Activated T-cell treated with anti-CD3 and anti-CD28 coated beads, Interleukin-2, amount 50 U/mL, for 4 hours (primary cell): ENCODE data around the gene FZR1. TPM values are rescaled to one million over a fixed set of nuclear protein-coding genes. Genes with fewer than 3 reads are reported as not detected.

Source experiments
- ATAC-seq, 2 donors: fragments of 200-7000 bp; cut with Tn5 transposase; one replicate each; pipeline ENCODE4 v1.10.0; 2021
- DNase-seq: peaks from one replicate; pipeline ENCODE4 v3.0.0-alpha.2; 2020
- H3K27me3 Mint-ChIP-seq: one replicate; pipeline ENCODE4 v1.8.0; 2021; ENCODE audit warnings: low read depth, mixed read lengths
- H3K36me3 Mint-ChIP-seq: one replicate; pipeline ENCODE4 v1.8.0; 2022; ENCODE audit warnings: mixed read lengths; ENCODE audit not compliant: insufficient read depth
- H3K4me1 Mint-ChIP-seq: one replicate; pipeline ENCODE4 v1.8.0; 2021; ENCODE audit warnings: low read depth, mixed read lengths
- H3K4me3 Mint-ChIP-seq: one replicate; pipeline ENCODE4 v1.8.0; 2021; ENCODE audit warnings: mild to moderate bottlenecking, moderate library complexity, mixed read lengths
- H3K9me3 Mint-ChIP-seq: one replicate; pipeline ENCODE4 v1.8.0; 2021; ENCODE audit warnings: mixed read lengths
- total RNA-seq, 3 donors: library from RNA; stranded (reverse); gene quantifications; one replicate each; pipeline ENCODE4 v1.2.1, GENCODE V29; 2021

Gene FZR1
- total RNA-seq, 3 donors from 2014 or later = 30.4 to 38.1 (median 33.2) TPM

DNA sequence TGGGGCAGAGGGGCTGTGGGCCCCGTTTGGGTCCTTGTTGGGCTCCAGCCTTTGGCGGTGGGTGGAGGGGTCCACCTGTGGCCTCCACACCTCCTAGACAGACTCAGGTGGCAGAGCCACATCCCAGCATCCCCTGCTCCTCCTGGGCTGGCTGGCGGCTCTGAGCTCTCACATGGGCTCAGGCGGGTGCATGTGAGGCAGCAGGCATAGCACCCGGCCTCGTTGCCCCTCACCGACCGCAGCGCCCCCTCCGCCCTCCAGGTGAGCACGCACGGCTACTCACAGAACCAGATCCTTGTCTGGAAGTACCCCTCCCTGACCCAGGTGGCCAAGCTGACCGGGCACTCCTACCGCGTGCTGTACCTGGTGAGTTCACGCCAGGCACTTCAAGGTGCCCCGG lies 26.9 kb downstream of the FZR1 start:
- Mint-ChIP-seq H3K4me3 (no peak overlapping the region), H3K4me1 (no peaks in the 10 kb centered on the region), H3K9me3 (no peaks in the 10 kb centered on the region), H3K27me3 (no peaks in the 10 kb centered on the region), H3K36me3 (peaks cover 15% of the 10 kb centered on the region)
- no peak for DNase-seq
- ATAC-seq = no peak

- H3K27me3 Mint-ChIP-seq = no peaks in the 10 kb centered on the region
- no peak for DNase-seq
- peaks cover 18% of the 10 kb centered on the region for H3K36me3 Mint-ChIP-seq
- no peak for ATAC-seq
- H3K9me3 Mint-ChIP-seq = no peaks in the 10 kb centered on the region
- no peaks in the 10 kb centered on the region for H3K4me1 Mint-ChIP-seq
- no peak overlapping the region for H3K4me3 Mint-ChIP-seq
Measured at GRCh38 chr19:3533563-3534216, 27.6 kb downstream of the FZR1 start.

DNA sequence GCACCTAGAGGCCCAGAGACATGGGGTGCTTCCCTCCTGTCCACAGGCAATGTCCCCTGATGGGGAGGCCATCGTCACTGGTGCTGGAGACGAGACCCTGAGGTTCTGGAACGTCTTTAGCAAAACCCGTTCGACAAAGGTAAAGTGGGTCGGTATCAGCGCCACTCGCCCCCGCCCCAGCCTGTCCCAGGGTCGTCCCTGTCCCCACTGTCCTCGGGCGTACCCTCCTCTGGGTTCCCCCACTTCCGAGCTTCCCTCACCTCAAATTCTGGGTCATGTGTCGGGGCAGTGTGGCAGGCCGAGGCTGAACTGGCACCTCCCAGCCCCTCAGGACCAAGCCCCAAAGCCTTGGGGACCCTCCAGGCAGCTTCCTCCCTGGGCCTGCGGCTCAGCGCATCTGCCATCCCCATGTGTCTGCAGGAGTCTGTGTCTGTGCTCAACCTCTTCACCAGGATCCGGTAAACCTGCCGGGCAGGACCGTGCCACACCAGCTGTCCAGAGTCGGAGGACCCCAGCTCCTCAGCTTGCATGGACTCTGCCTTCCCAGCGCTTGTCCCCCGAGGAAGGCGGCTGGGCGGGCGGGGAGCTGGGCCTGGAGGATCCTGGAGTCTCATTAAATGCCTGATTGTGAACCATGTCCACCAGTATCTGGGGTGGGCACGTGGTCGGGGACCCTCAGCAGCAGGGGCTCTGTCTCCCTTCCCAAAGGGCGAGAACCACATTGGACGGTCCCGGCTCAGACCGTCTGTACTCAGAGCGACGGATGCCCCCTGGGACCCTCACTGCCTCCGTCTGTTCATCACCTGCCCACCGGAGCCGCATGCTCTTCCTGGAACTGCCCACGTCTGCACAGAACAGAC lies 28.5 kb downstream of the FZR1 start:
- DNase-seq (no peak), ATAC-seq (no peak)
- H3K27me3 Mint-ChIP-seq = no peaks in the 10 kb centered on the region
- peaks cover 18% of the 10 kb centered on the region for H3K36me3 Mint-ChIP-seq
- no peak overlapping the region for H3K4me3 Mint-ChIP-seq
- no peaks in the 10 kb centered on the region for H3K9me3 Mint-ChIP-seq
- H3K4me1 Mint-ChIP-seq = no peaks in the 10 kb centered on the region

GRCh38 chr19:3535235-3535535 lies 29.1 kb downstream of the FZR1 start:
- H3K27me3 Mint-ChIP-seq = no peaks in the 10 kb centered on the region
- H3K36me3 Mint-ChIP-seq = peaks cover 18% of the 10 kb centered on the region

DNA sequence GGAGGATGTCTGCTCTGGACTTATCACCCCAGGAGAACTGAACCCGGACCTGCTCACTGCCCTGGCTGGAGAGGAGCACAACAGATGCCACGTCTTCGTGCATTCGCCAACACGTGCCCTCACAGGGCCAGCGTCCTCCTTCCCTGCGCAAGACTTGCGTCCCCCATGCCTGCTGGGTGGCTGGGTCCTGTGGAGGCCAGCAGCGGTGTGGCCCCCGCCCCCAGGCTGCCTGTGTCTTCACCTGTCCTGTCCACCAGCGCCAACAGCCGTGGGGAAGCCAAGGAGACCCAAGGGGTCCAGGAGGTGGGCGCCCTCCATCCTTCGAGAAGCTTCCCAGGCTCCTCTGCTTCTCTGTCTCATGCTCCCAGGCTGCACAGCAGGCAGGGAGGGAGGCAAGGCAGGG lies 29.5 kb downstream of the FZR1 start:
- ATAC-seq (peak in 1 of 2 donors; percentile 6), DNase-seq (no peak)
- Mint-ChIP-seq H3K9me3 (no peaks in the 10 kb centered on the region), H3K4me3 (no peak overlapping the region), H3K36me3 (peaks cover 18% of the 10 kb centered on the region), H3K27me3 (no peaks in the 10 kb centered on the region), H3K4me1 (no peaks in the 10 kb centered on the region)

More at GRCh38 chr19:3535235-3535535, 29.1 kb downstream of the FZR1 start:
- Mint-ChIP-seq H3K9me3 (no peaks in the 10 kb centered on the region), H3K4me3 (no peak overlapping the region), H3K4me1 (no peaks in the 10 kb centered on the region)
- ATAC-seq (peak in 1 of 2 donors; percentile 8), DNase-seq (no peak)

DNA sequence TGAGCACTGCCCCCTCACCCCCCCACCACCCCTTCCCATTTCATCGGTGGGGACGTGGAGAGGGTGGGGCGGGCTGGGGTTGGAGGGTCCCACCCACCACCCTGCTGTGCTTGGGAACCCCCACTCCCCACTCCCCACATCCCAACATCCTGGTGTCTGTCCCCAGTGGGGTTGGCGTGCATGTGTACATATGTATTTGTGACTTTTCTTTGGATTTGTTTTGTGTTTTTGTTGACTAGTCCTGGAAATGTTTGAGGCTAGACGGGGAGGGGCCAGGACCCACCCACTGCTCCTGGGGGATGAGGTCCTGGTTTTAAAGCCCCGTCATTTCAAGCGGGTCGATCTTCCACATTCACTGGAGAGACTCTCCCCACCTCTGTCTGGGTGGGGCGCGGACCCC lies 29.9 kb downstream of the FZR1 start:
- no peaks in the 10 kb centered on the region for H3K4me1 Mint-ChIP-seq
- no peak for DNase-seq
- peaks cover 18% of the 10 kb centered on the region for H3K36me3 Mint-ChIP-seq
- H3K4me3 Mint-ChIP-seq = no peak overlapping the region
- no peak for ATAC-seq
- no peaks in the 10 kb centered on the region for H3K9me3 Mint-ChIP-seq
- no peaks in the 10 kb centered on the region for H3K27me3 Mint-ChIP-seq

DNA sequence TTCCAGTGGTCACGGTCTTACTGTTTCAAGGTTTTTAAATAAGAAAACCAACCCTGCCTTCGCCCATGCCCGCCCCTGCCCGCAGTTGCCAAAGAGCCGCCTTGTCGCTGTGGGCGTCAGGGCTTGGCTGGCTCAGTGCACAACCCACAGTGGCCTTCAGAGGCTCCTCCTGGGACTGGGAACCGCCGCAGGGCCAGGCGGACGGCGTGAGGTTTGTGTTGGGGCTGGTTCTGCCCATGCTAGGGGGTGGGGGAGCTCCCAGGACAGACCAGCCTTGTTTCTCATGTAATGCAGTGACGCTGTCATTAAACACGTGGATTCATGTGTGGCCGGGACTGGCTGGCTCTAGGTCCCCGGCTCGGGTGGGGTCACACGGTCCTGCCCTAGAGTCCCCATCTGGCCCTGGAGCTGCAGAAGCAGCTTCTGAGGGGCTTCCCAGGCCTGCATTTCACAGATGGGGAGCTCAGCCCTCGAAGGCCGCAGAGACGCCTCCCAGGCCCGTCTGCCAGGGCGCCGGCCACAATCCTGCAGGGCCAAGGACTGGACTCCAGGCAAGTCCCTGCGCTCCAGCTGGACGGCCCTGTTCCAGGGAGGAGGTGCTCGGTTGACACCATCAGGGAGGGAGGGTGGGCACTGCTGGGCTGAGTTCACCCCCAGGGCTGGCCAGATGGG lies 30.5 kb downstream of the FZR1 start:
- H3K4me1 Mint-ChIP-seq = no peaks in the 10 kb centered on the region

GRCh38 chr19:3537101-3537437 lies 31.0 kb downstream of the FZR1 start:
- H3K36me3 Mint-ChIP-seq = peaks cover 15% of the 10 kb centered on the region

More for the DNA sequence above, 30.5 kb downstream of the FZR1 start:
- Mint-ChIP-seq H3K9me3 (no peaks in the 10 kb centered on the region), H3K36me3 (peaks cover 15% of the 10 kb centered on the region), H3K27me3 (no peaks in the 10 kb centered on the region), H3K4me3 (no peak overlapping the region)
- DNase-seq (no peak), ATAC-seq (no peak)

GRCh38 chr19:3537438-3538240 lies 31.5 kb downstream of the FZR1 start:
- Mint-ChIP-seq H3K36me3 (peaks cover 13% of the 10 kb centered on the region), H3K9me3 (no peaks in the 10 kb centered on the region), H3K4me1 (no peaks in the 10 kb centered on the region), H3K4me3 (no peak overlapping the region), H3K27me3 (no peaks in the 10 kb centered on the region)
- DNase-seq (no peak), ATAC-seq (peak in 1 of 2 donors; percentile 17)

More at GRCh38 chr19:3537101-3537437, 31.0 kb downstream of the FZR1 start:
- Mint-ChIP-seq H3K4me1 (no peaks in the 10 kb centered on the region), H3K27me3 (no peaks in the 10 kb centered on the region), H3K4me3 (no peak overlapping the region), H3K9me3 (no peaks in the 10 kb centered on the region)
- ATAC-seq = no peak
- DNase-seq = no peak

GRCh38 chr19:3538258-3538929 lies 32.3 kb downstream of the FZR1 start:
- Mint-ChIP-seq H3K4me3 (no peak overlapping the region), H3K27me3 (no peaks in the 10 kb centered on the region), H3K36me3 (peaks cover 13% of the 10 kb centered on the region), H3K4me1 (no peaks in the 10 kb centered on the region), H3K9me3 (no peaks in the 10 kb centered on the region)
- DNase-seq (no peak), ATAC-seq (no peak)

- H3K36me3 Mint-ChIP-seq = peaks cover 13% of the 10 kb centered on the region
Measured at GRCh38 chr19:3538965-3539755, 33.0 kb downstream of the FZR1 start, which contains the start of gene TEKTIP1. Gene TEKTIP1, plus strand, starts transcription at chr19:3539174. Its CDS starts 4 bp downstream, at chr19:3539178.

GRCh38 chr19:3539756-3540118 lies 33.6 kb downstream of the FZR1 start:
- H3K27me3 Mint-ChIP-seq = no peaks in the 10 kb centered on the region
- H3K9me3 Mint-ChIP-seq = no peaks in the 10 kb centered on the region
- no peak overlapping the region for H3K4me3 Mint-ChIP-seq
- H3K36me3 Mint-ChIP-seq = peaks cover 11% of the 10 kb centered on the region
- ATAC-seq = no peak
- H3K4me1 Mint-ChIP-seq = no peaks in the 10 kb centered on the region
- DNase-seq = no peak

More at GRCh38 chr19:3538965-3539755, 33.0 kb downstream of the FZR1 start, which contains the start of gene TEKTIP1:
- ATAC-seq (no peak), DNase-seq (no peak)
- Mint-ChIP-seq H3K4me3 (no peak within 1 kb of the TSS), H3K27me3 (no peaks in the 10 kb centered on the region), H3K9me3 (no peaks in the 10 kb centered on the region), H3K4me1 (no peaks in the 10 kb centered on the region)
